HL-60 (cell line): ENCODE results near the gene GORAB.

Experiments used
- DNase-seq, 2 experiments: peaks; one replicate each; pipeline ENCODE4 v3.0.0-alpha.2; 2010 to 2020; ENCODE audit warnings: low read depth in 1 of 2, low spot score in 1 of 2
- H3K27ac ChIP-seq: fragments of 250-450 bp; sonication (Bioruptor Pico); replicated peaks from 2 replicates; pipeline ENCODE4 v1.5.1; 2020; ENCODE audit warnings: mild to moderate bottlenecking, moderate library complexity
- H3K27me3 ChIP-seq: fragments of 250-450 bp; sonication (Bioruptor Pico); 2 replicates; pipeline ENCODE4 v1.5.1; 2021; ENCODE audit warnings: mild to moderate bottlenecking, moderate library complexity; ENCODE audit not compliant: insufficient read depth, poor library complexity, severe bottlenecking
- H3K4me3 ChIP-seq: replicated peaks from 2 replicates; pipeline ENCODE4 v1.5.1; 2011; ENCODE audit warnings: mild to moderate bottlenecking, control low read depth, low read length; ENCODE audit not compliant: insufficient read depth
- CTCF ChIP-seq: IDR thresholded peaks from one replicate; pipeline ENCODE4 v1.5.1; 2011; ENCODE audit warnings: low read length, control low read depth, inconsistent platforms; ENCODE audit not compliant: insufficient read depth
- GABPA ChIP-seq: IDR thresholded peaks from 2 replicates; pipeline ENCODE4 v1.6.1; 2012; ENCODE audit warnings: low read depth
- POLR2AphosphoS5 ChIP-seq: IDR thresholded peaks from 2 replicates; pipeline ENCODE4 v1.6.1; 2012; ENCODE audit warnings: low read depth
- REST ChIP-seq: IDR thresholded peaks from 2 replicates; pipeline ENCODE4 v1.6.1; 2012; ENCODE audit warnings: low read depth; ENCODE audit not compliant: insufficient replicate concordance
- SPI1 ChIP-seq: IDR thresholded peaks from 2 replicates; pipeline ENCODE4 v1.6.1; 2012; ENCODE audit warnings: low read depth, mild to moderate bottlenecking, borderline replicate concordance

GORAB gene

GRCh38 chr1:170548497-170548896 lies 16.5 kb downstream of the GORAB start:
- no peak overlapping the region for H3K27ac ChIP-seq
- no peak for DNase-seq
- no peak for TF ChIP-seq POLR2AphosphoS5
- TF ChIP-seq GABPA = no peak
- no peak for TF ChIP-seq REST
- no peak for TF ChIP-seq CTCF
- no peak for TF ChIP-seq SPI1
- no peaks in the 10 kb centered on the region for H3K27me3 ChIP-seq
- H3K4me3 ChIP-seq = no peak overlapping the region

GRCh38 chr1:170555370-170555769 lies 23.4 kb downstream of the GORAB start:
- Histone ChIP-seq H3K4me3 (no peak overlapping the region), H3K27ac (no peak overlapping the region)
- no peak for DNase-seq

GRCh38 chr1:170556917-170557316 lies 25.0 kb downstream of the GORAB start:
- H3K4me3 ChIP-seq = no peak overlapping the region
- TF ChIP-seq GABPA = no peak
- no peak for TF ChIP-seq SPI1
- no peak for TF ChIP-seq REST
- TF ChIP-seq POLR2AphosphoS5 = no peak
- TF ChIP-seq CTCF = no peak
- H3K27ac ChIP-seq = no peak overlapping the region
- H3K27me3 ChIP-seq = no peaks in the 10 kb centered on the region
- no peak for DNase-seq

More at GRCh38 chr1:170555370-170555769, 23.4 kb downstream of the GORAB start:
- TF ChIP-seq REST (no peak), SPI1 (no peak), GABPA (no peak), POLR2AphosphoS5 (no peak), CTCF (no peak)
- no peaks in the 10 kb centered on the region for H3K27me3 ChIP-seq
